WI38 (cell line): ENCODE results near the gene TSPYL4.
A peak's percentile ranks its signal among the peaks of the same experiment; 100 is the strongest.
"Not testable (repeated sequence)": the region's sequence is repeated elsewhere in the genome, so short reads cannot be mapped to it uniquely, and the experiment has no call there.

Experiments used
- H3K4me3 ChIP-seq: 2 replicates; pipeline ENCODE4 v1.5.1; 2011; ENCODE audit warnings: low read depth, mild to moderate bottlenecking, control low read depth, low read length
- CTCF ChIP-seq: IDR thresholded peaks from 2 replicates; pipeline ENCODE4 v1.5.1; 2012; ENCODE audit warnings: low read depth, mild to moderate bottlenecking, control low read depth, low read length

The TSPYL4 gene

GRCh38 chr6:116290799-116291198, 36.9 kb upstream of the TSPYL4 start:
- no peak for TF ChIP-seq CTCF

DNA sequence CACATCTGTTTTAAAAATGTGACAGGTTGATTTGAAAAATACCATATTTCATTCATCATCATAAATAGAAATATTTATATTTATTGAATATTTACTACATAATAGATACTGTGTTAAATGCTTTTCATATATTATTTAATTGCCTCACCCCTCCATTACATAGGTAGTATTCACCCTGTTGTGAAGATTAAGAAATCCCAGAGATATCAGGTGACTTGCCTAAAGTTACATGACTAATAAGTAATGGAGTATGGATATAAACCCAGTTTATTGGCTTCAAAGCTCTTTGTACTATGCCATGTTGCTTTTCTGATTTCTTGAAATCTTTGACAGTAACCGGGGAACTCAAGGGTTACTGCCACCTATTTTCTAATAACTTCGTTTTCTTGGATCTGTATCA, 36.0 kb upstream of the TSPYL4 start:
- no peak for TF ChIP-seq CTCF
- no peak overlapping the region for H3K4me3 ChIP-seq

More at GRCh38 chr6:116290799-116291198, 36.9 kb upstream of the TSPYL4 start:
- no peak overlapping the region for H3K4me3 ChIP-seq

DNA sequence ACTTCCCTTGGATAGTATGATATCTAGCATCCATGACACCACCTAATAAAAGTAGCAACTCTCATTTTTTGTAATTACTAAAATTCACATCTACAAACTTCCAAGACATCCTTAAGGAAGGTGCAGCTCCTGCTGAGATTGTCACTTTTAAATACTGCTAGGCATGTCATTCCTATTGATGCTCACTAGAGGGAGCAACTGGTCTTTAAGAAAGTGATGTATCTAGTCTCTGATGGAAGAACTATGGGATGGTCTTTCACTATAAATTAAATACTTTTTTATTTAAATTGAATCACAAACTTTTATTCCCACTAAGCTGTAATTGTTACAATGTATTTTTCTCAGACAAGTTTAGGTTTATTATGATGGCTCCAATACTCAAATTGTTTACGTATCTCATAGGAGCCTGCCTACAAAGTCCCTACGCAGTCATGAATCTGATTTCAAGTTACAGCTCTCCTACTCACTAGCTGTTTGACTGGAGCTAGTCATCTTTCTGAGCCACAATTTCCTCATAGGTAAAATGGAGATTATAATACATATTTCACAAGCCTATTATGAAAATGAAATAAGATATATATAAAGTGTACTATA, 33.9 kb upstream of the TSPYL4 start:
- TF ChIP-seq CTCF = peak; percentile 61
- H3K4me3 ChIP-seq = no peak overlapping the region

DNA sequence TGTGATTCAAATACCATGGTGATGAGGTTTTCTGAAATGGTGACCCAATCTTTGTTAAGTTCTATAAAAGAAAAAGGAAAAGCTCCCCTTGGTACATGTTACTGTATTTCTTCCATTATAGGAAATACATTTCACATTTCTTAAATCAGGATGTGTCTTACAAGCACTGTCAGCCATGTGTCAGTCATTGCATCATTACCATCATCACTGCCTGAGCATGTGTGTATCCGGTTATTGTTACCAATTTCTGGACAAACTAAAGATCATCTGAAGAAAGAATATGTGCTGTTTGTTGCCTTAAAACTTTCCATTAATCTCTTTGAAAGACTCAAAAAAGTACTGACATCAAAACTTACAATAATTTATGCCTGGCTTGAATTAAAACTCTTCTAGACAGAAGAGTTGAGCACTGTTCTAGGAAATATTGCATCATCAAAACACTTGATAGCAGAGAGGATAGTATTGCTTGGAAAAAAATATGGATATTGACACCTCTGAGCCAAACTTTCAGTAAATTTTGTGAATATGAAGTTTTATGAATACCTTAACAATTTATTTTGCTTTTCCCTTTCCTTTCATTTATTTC, 33.0 kb upstream of the TSPYL4 start:
- no peak for TF ChIP-seq CTCF
- no peak overlapping the region for H3K4me3 ChIP-seq

GRCh38 chr6:116284984-116285383, 31.1 kb upstream of the TSPYL4 start:
- H3K4me3 ChIP-seq = not testable (repeated sequence)

GRCh38 chr6:116283191-116283590, 29.3 kb upstream of the TSPYL4 start:
- TF ChIP-seq CTCF = no peak
- H3K4me3 ChIP-seq = no peak overlapping the region

- H3K4me3 ChIP-seq = no peak overlapping the region
- TF ChIP-seq CTCF = no peak
Observed at GRCh38 chr6:116282698-116283097, 28.8 kb upstream of the TSPYL4 start.

- TF ChIP-seq CTCF = no peak
- peak overlapping the region; percentile 93; the same call in 1 of the 2 replicates for H3K4me3 ChIP-seq
Observed at GRCh38 chr6:116280933-116281316, 27.1 kb upstream of the TSPYL4 start.
